HCEC 1CT (cell line): ENCODE data around the gene SHQ1.
"Not testable (repeated sequence)": the region's sequence is repeated elsewhere in the genome, so short reads cannot be mapped to it uniquely, and the experiment has no call there.

Experiments used
- DNase-seq: peaks from one replicate; pipeline ENCODE4 v3.0.0-alpha.2; 2017

Gene SHQ1

GRCh38 chr3:72746430-72747411 lies 101.5 kb downstream of the SHQ1 start:
- DNase-seq, result no peak

GRCh38 chr3:72745146-72745999 lies 102.9 kb downstream of the SHQ1 start:
- no peak for DNase-seq

GRCh38 chr3:72744330-72744729 lies 103.9 kb downstream of the SHQ1 start:
- DNase-seq, result no peak

- DNase-seq, result peak; percentile 13
These were observed 108.4 kb downstream of the SHQ1 start for GRCh38 chr3:72739531-72740466.

- no peak for DNase-seq
These were observed 109.3 kb downstream of the SHQ1 start for GRCh38 chr3:72738752-72739530.

GRCh38 chr3:72735072-72735471 lies 113.2 kb downstream of the SHQ1 start:
- DNase-seq, result not testable (repeated sequence)

GRCh38 chr3:72733676-72734075 lies 114.6 kb downstream of the SHQ1 start:
- no peak for DNase-seq

GRCh38 chr3:72732666-72733345 lies 115.4 kb downstream of the SHQ1 start:
- DNase-seq, result not testable (repeated sequence)

GRCh38 chr3:72728958-72729467 lies 119.2 kb downstream of the SHQ1 start:
- DNase-seq, result no peak

- DNase-seq, result no peak
These were observed 119.8 kb downstream of the SHQ1 start for GRCh38 chr3:72728329-72728889.

- no peak for DNase-seq
These were observed 120.5 kb downstream of the SHQ1 start for GRCh38 chr3:72727726-72728125.

GRCh38 chr3:72727172-72727571 lies 121.1 kb downstream of the SHQ1 start:
- no peak for DNase-seq

GRCh38 chr3:72725229-72725628 lies 123.0 kb downstream of the SHQ1 start:
- no peak for DNase-seq

GRCh38 chr3:72724070-72724469 lies 124.2 kb downstream of the SHQ1 start:
- no peak for DNase-seq

GRCh38 chr3:72722930-72723726 lies 125.1 kb downstream of the SHQ1 start:
- DNase-seq, result peak; percentile 72

- no peak for DNase-seq
These were observed 126.4 kb downstream of the SHQ1 start for GRCh38 chr3:72721683-72722381.

GRCh38 chr3:72720566-72720965 lies 127.7 kb downstream of the SHQ1 start:
- no peak for DNase-seq

- DNase-seq, result no peak
These were observed 129.1 kb downstream of the SHQ1 start for GRCh38 chr3:72719137-72719536.

- DNase-seq, result not testable (repeated sequence)
These were observed 134.1 kb downstream of the SHQ1 start for GRCh38 chr3:72714135-72714534.
